Astrocyte (in vitro differentiated cells and primary cell): ENCODE data around the gene SMDT1.
"Not testable (repeated sequence)": the region's sequence is repeated elsewhere in the genome, so short reads cannot be mapped to it uniquely, and the experiment has no call there.

ENCODE experiments used
- EZH2 ChIP-seq: IDR thresholded peaks from 2 replicates; pipeline ENCODE4 v1.6.1; 2012; ENCODE audit warnings: mild to moderate bottlenecking, low read length, inconsistent platforms; ENCODE audit not compliant: insufficient read depth
- TF ChIP-seq, protein P1 (sequence below): IDR thresholded peaks from 2 replicates; pipeline ENCODE4 v1.5.1; 2011; ENCODE audit warnings: low read depth, mild to moderate bottlenecking, inconsistent platforms, low read length, moderate library complexity; ENCODE audit not compliant: insufficient read depth

DNA sequence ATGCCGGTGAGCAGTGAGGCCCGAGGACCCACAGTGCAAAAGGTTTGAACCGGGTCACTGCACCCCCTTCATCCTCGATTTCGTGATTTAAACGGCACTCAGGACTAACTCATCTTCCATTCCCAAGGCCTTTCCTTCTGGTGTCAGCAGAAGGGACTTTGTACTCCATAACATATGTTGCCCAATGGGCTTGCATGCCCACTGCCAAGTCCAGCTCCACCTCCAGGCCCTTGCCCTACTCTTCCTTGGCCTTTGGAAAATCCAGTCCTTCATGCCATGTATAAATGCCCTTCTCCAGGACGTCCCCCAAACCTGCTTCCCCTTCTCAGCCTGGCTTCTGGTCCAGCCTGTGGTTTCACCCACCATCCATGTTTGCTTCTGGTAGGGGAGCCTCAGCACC lies 50.7 kb downstream of the SMDT1 start:
- TF ChIP-seq, protein P1, sequence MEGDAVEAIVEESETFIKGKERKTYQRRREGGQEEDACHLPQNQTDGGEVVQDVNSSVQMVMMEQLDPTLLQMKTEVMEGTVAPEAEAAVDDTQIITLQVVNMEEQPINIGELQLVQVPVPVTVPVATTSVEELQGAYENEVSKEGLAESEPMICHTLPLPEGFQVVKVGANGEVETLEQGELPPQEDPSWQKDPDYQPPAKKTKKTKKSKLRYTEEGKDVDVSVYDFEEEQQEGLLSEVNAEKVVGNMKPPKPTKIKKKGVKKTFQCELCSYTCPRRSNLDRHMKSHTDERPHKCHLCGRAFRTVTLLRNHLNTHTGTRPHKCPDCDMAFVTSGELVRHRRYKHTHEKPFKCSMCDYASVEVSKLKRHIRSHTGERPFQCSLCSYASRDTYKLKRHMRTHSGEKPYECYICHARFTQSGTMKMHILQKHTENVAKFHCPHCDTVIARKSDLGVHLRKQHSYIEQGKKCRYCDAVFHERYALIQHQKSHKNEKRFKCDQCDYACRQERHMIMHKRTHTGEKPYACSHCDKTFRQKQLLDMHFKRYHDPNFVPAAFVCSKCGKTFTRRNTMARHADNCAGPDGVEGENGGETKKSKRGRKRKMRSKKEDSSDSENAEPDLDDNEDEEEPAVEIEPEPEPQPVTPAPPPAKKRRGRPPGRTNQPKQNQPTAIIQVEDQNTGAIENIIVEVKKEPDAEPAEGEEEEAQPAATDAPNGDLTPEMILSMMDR: not testable (repeated sequence)
- TF ChIP-seq EZH2: not testable (repeated sequence)
